ENCODE data around the gene CLCN6.

The CLCN6 gene

GRCh38 chr1:11831945-11832725, 26.1 kb downstream of the CLCN6 start:
- no peak for TF ChIP-seq CTCF (IDR thresholded peaks at IDR 0.05; ENCODE audit: borderline replicate concordance, insufficient read depth, low read depth, low read length)
- H3K4me3 ChIP-seq (ENCODE audit: low read depth, low read length) = no peak overlapping the region

DNA sequence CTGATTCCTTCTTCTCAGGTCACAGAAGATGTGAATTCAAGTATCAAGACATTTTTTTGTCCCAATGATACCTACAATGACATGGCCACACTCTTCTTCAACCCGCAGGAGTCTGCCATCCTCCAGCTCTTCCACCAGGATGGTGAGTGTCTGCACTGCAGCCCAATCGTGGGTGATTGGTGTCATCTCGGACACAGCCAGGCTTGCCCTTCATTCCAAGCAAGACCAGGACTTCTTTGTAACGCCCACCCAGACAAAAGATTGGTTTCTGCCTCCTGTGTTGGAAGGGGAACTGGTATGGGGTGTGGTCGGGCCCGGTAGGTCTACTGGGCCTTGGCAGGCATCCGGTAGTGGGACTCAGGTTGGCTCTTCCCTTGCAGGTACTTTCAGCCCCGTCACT, 27.5 kb downstream of the CLCN6 start:
- H3K4me3 ChIP-seq (ENCODE audit: low read depth, low read length) = no peak overlapping the region
- TF ChIP-seq CTCF (IDR thresholded peaks at IDR 0.05; ENCODE audit: borderline replicate concordance, insufficient read depth, low read depth, low read length) = no peak

GRCh38 chr1:11833900-11834299, 27.9 kb downstream of the CLCN6 start:
- no peak for TF ChIP-seq CTCF (IDR thresholded peaks at IDR 0.05; ENCODE audit: borderline replicate concordance, insufficient read depth, low read depth, low read length)
- no peak overlapping the region for H3K4me3 ChIP-seq (ENCODE audit: low read depth, low read length)

GRCh38 chr1:11835441-11836225, 29.6 kb downstream of the CLCN6 start:
- no peak overlapping the region for H3K4me3 ChIP-seq (ENCODE audit: low read depth, low read length)
- no peak for TF ChIP-seq CTCF (IDR thresholded peaks at IDR 0.05; ENCODE audit: borderline replicate concordance, insufficient read depth, low read depth, low read length)

- H3K4me3 ChIP-seq (ENCODE audit: low read depth, low read length) = no peak overlapping the region
- TF ChIP-seq CTCF (IDR thresholded peaks at IDR 0.05; ENCODE audit: borderline replicate concordance, insufficient read depth, low read depth, low read length) = no peak
Observed at GRCh38 chr1:11836955-11837766, 31.2 kb downstream of the CLCN6 start.

GRCh38 chr1:11837767-11838348, 31.9 kb downstream of the CLCN6 start:
- H3K4me3 ChIP-seq (ENCODE audit: low read depth, low read length) = no peak overlapping the region
- no peak for TF ChIP-seq CTCF (IDR thresholded peaks at IDR 0.05; ENCODE audit: borderline replicate concordance, insufficient read depth, low read depth, low read length)

Data from GM12875 (cell line).